Measurements from ENCODE around the gene TUBA1A. TPM values are rescaled to one million over a fixed set of nuclear protein-coding genes. Genes with fewer than 3 reads are reported as not detected.

TUBA1A gene
- polyA plus RNA-seq (2013, experiment 1 of 2): 1,545 TPM
- polyA plus RNA-seq (2013, experiment 2 of 2): 1,260 TPM

- peak within 1 kb of the TSS; percentile 94 for H3K27ac ChIP-seq (ENCODE audit: low read depth, low read length, severe bottlenecking)
- WGBS, 2 experiments (ENCODE audit: insufficient coverage in 2 of 2): 0% methylated on average over 15 of the region's 26 CpGs; no CpG with 5 or more reads in 1 of the 2 experiments
Observed at GRCh38 chr12:49188916-49189367, at the start of gene TUBA1A. TSS of gene TUBA1A (minus strand) at chr12:49189080. CDS start at chr12:49188979, 101 bp downstream.

DNA sequence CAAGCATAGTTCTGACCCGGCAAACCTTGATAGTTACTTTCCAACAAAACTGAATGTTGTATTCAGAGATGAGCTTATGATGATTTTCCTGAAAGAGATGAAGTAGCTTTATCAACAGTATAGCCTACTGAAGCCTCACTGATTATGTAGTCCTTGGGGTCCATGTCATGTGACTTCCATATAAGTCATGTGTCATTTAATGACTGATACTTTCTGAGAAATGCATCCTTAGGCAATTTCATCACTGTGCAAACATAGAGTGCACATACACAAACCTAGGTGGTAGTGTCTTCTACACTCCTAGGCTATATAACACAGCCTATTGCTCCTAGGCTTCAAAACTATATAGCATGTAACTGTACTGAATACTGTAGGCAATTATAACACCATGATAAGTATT, 47.5 kb upstream of the TUBA1A start:
- H3K4me1 ChIP-seq (ENCODE audit: control insufficient read depth, insufficient read depth, low read length, poor library complexity, severe bottlenecking): peaks cover 12% of the 10 kb centered on the region
- WGBS, 2 experiments (ENCODE audit: insufficient coverage in 2 of 2): 83% methylated on average over 1 of the region's 1 CpG; no CpG with 5 or more reads in 1 of the 2 experiments
- H3K4me3 ChIP-seq (ENCODE audit: extremely low read depth, insufficient read depth, low read length, poor library complexity, severe bottlenecking): no peak overlapping the region
- no peaks in the 10 kb centered on the region for H3K9me3 ChIP-seq (ENCODE audit: control insufficient read depth, low read length)
- H3K36me3 ChIP-seq (ENCODE audit: control insufficient read depth, insufficient read depth, low read length): no peaks in the 10 kb centered on the region
- no peak overlapping the region for H3K27ac ChIP-seq (ENCODE audit: low read depth, low read length, severe bottlenecking)

More at GRCh38 chr12:49188916-49189367, at the start of gene TUBA1A:
- peaks cover 36% of the 10 kb centered on the region for H3K36me3 ChIP-seq (ENCODE audit: control insufficient read depth, insufficient read depth, low read length)
- peak within 1 kb of the TSS; percentile 100 for H3K4me3 ChIP-seq (ENCODE audit: extremely low read depth, insufficient read depth, low read length, poor library complexity, severe bottlenecking)
- H3K4me1 ChIP-seq (ENCODE audit: control insufficient read depth, insufficient read depth, low read length, poor library complexity, severe bottlenecking): peaks cover 3% of the 10 kb centered on the region
- H3K9me3 ChIP-seq (ENCODE audit: control insufficient read depth, low read length): no peaks in the 10 kb centered on the region

GRCh38 chr12:49233842-49234526, 45.1 kb upstream of the TUBA1A start:
- WGBS, 2 experiments (ENCODE audit: insufficient coverage in 2 of 2): 79 to 80% methylated on average over 15 to 19 of the region's 19 CpGs
- H3K4me1 ChIP-seq (ENCODE audit: control insufficient read depth, insufficient read depth, low read length, poor library complexity, severe bottlenecking): peaks cover 12% of the 10 kb centered on the region
- H3K4me3 ChIP-seq (ENCODE audit: extremely low read depth, insufficient read depth, low read length, poor library complexity, severe bottlenecking): no peak overlapping the region
- peak overlapping the region; percentile 93 for H3K27ac ChIP-seq (ENCODE audit: low read depth, low read length, severe bottlenecking)
- H3K36me3 ChIP-seq (ENCODE audit: control insufficient read depth, insufficient read depth, low read length): no peaks in the 10 kb centered on the region
- H3K9me3 ChIP-seq (ENCODE audit: control insufficient read depth, low read length): no peaks in the 10 kb centered on the region

DNA sequence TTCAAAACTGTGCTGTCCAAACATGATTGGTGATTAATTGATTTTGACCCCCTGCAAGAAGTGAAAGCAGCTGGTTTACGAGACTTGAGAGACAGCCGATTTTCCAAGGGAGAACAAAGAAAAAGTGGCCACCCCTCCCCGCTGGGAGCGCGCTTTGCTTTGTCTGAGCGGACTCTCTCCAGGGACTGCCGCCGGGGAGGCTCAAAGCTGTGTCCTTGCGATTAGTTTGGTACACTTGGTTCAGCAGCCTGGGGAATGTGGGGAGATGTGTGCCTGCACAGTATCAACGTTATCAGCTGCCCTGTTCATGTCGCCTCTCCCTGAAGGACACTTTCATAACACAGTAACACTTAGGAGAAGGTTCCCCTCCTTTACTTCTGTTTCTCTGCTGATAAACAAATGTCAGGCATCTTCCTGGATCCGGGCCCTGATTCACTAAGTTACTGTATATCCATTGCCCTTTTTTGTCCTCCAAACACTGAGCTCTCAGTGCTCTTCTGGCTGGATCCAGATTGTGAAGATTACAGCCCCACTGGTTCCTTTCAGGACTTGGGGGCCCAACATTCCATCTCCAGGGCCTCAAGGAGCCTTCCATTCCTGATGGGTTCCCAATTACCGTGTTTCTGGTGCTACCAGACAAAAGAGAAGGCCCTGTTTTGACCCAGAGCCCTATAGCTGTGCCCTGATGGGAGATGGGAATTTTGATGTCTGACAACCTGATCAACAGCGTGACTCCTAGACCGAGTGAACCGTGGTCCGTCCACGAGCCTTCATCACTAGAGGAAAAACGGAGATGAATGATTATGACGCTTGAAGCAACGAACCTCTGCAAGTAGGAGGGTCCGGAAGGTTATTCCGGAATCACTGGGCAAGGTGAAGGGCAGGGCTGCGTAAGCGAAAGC, 44.3 kb upstream of the TUBA1A start:
- WGBS, 2 experiments (ENCODE audit: insufficient coverage in 2 of 2): 57 to 59% methylated on average over 24 to 25 of the region's 25 CpGs
- Histone ChIP-seq H3K4me1 (ENCODE audit: control insufficient read depth, insufficient read depth, low read length, poor library complexity, severe bottlenecking) (peaks cover 12% of the 10 kb centered on the region), H3K36me3 (ENCODE audit: control insufficient read depth, insufficient read depth, low read length) (no peaks in the 10 kb centered on the region), H3K4me3 (ENCODE audit: extremely low read depth, insufficient read depth, low read length, poor library complexity, severe bottlenecking) (no peak overlapping the region), H3K9me3 (ENCODE audit: control insufficient read depth, low read length) (no peaks in the 10 kb centered on the region), H3K27ac (ENCODE audit: low read depth, low read length, severe bottlenecking) (peak overlapping the region; percentile 93)

DNA sequence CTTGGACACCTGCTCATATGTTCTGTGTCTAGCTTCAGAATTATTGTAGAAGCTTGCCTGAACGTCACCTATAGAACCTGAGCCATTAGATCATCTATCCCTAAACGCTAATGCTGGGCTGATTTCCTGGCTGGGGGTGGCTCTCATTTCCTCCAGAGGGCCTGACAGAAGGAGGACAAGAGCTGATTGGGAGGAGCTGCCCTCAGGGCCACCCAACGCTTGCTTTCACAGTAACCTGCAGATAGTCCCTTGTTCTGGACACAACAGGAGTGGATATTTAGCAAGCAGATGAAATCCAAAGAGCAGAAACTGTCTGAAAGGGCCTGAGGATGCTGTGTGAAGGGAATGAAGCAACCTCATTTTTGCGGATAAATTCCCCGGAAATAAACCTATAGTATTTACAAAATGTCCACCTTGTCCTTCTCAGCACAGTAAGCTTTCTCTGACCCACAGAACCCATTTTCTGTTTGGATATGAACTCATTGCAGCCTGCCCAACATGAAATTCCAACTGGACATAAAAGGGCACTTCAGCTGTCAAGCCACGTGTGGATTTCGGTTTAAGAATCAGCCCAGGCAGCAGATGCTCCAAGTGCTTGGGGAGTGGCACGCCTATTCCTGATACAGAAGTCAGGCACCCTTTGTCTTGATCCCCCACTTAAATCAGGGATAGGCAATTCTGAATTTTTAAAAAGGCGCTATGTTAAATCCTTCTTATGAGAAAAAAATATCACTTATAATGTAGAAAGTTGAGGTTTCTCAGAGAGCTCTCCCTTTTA, 43.2 kb upstream of the TUBA1A start:
- Histone ChIP-seq H3K4me1 (ENCODE audit: control insufficient read depth, insufficient read depth, low read length, poor library complexity, severe bottlenecking) (peaks cover 12% of the 10 kb centered on the region), H3K9me3 (ENCODE audit: control insufficient read depth, low read length) (no peaks in the 10 kb centered on the region), H3K27ac (ENCODE audit: low read depth, low read length, severe bottlenecking) (peak overlapping the region; percentile 93), H3K36me3 (ENCODE audit: control insufficient read depth, insufficient read depth, low read length) (no peaks in the 10 kb centered on the region), H3K4me3 (ENCODE audit: extremely low read depth, insufficient read depth, low read length, poor library complexity, severe bottlenecking) (no peak overlapping the region)
- 74 to 77% methylated on average over 3 to 6 of the region's 9 CpGs for WGBS, 2 experiments (ENCODE audit: insufficient coverage in 2 of 2)

DNA sequence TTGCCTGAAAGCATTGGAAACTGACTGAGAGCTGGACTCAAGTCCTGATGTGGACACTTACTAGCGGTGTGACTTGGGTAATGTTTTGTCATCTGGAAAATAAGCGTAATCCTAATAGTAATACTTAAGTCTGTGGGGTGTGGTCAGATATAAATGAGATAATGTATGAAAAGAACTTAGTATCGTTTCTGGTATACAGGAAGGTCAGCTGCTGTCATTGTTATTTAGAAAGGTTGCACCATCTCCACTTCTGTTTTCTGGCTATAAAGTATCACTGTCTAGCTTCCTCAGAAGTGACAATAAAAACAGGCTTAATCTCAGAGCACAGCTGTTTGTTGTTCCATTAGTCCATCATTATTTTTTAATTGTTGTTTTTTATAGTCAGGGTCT, 41.9 kb upstream of the TUBA1A start:
- Histone ChIP-seq H3K9me3 (ENCODE audit: control insufficient read depth, low read length) (no peaks in the 10 kb centered on the region), H3K27ac (ENCODE audit: low read depth, low read length, severe bottlenecking) (no peak overlapping the region), H3K36me3 (ENCODE audit: control insufficient read depth, insufficient read depth, low read length) (no peaks in the 10 kb centered on the region), H3K4me3 (ENCODE audit: extremely low read depth, insufficient read depth, low read length, poor library complexity, severe bottlenecking) (no peak overlapping the region), H3K4me1 (ENCODE audit: control insufficient read depth, insufficient read depth, low read length, poor library complexity, severe bottlenecking) (peaks cover 12% of the 10 kb centered on the region)
- WGBS, 2 experiments (ENCODE audit: insufficient coverage in 2 of 2): 96 to 100% methylated on average over 2 of the region's 3 CpGs

- no peak overlapping the region for H3K4me3 ChIP-seq (ENCODE audit: extremely low read depth, insufficient read depth, low read length, poor library complexity, severe bottlenecking)
- H3K9me3 ChIP-seq (ENCODE audit: control insufficient read depth, low read length): no peaks in the 10 kb centered on the region
- peaks cover 12% of the 10 kb centered on the region for H3K4me1 ChIP-seq (ENCODE audit: control insufficient read depth, insufficient read depth, low read length, poor library complexity, severe bottlenecking)
- 100% methylated on average over 4 of the region's 6 CpGs for WGBS, 2 experiments (ENCODE audit: insufficient coverage in 2 of 2)
- H3K36me3 ChIP-seq (ENCODE audit: control insufficient read depth, insufficient read depth, low read length): no peaks in the 10 kb centered on the region
- H3K27ac ChIP-seq (ENCODE audit: low read depth, low read length, severe bottlenecking): no peak overlapping the region
Observed at GRCh38 chr12:49230176-49230804, 41.4 kb upstream of the TUBA1A start.

- Histone ChIP-seq H3K27ac (ENCODE audit: low read depth, low read length, severe bottlenecking) (no peak overlapping the region), H3K36me3 (ENCODE audit: control insufficient read depth, insufficient read depth, low read length) (no peaks in the 10 kb centered on the region), H3K9me3 (ENCODE audit: control insufficient read depth, low read length) (no peaks in the 10 kb centered on the region), H3K4me1 (ENCODE audit: control insufficient read depth, insufficient read depth, low read length, poor library complexity, severe bottlenecking) (peaks cover 8% of the 10 kb centered on the region), H3K4me3 (ENCODE audit: extremely low read depth, insufficient read depth, low read length, poor library complexity, severe bottlenecking) (no peak overlapping the region)
- 73 to 100% methylated on average over 1 to 2 of the region's 3 CpGs for WGBS, 2 experiments (ENCODE audit: insufficient coverage in 2 of 2)
Observed at GRCh38 chr12:49228653-49229052, 39.8 kb upstream of the TUBA1A start.

GRCh38 chr12:49227713-49228112, 38.8 kb upstream of the TUBA1A start:
- Histone ChIP-seq H3K4me1 (ENCODE audit: control insufficient read depth, insufficient read depth, low read length, poor library complexity, severe bottlenecking) (peaks cover 13% of the 10 kb centered on the region), H3K27ac (ENCODE audit: low read depth, low read length, severe bottlenecking) (no peak overlapping the region), H3K36me3 (ENCODE audit: control insufficient read depth, insufficient read depth, low read length) (no peaks in the 10 kb centered on the region), H3K4me3 (ENCODE audit: extremely low read depth, insufficient read depth, low read length, poor library complexity, severe bottlenecking) (no peak overlapping the region), H3K9me3 (ENCODE audit: control insufficient read depth, low read length) (no peaks in the 10 kb centered on the region)
- 83 to 100% methylated on average over 2 of the region's 3 CpGs for WGBS, 2 experiments (ENCODE audit: insufficient coverage in 2 of 2)
